Pancreas (tissue), 10 donors: ENCODE results near the gene PURA. TPM values are rescaled to one million over a fixed set of nuclear protein-coding genes. Genes with fewer than 3 reads are reported as not detected.

ENCODE experiments used
- ATAC-seq, 4 donors: fragments of 200-7000 bp; cut with Tn5 transposase; one replicate each; pipeline versions ENCODE4 v1.8.0 to v1.9.1; 2020; ENCODE audit warnings: mild to moderate bottlenecking in 4 of 4, moderate library complexity in 4 of 4
- DNase-seq, 6 donors: peaks; one replicate each; pipeline ENCODE4 v3.0.0-alpha.2; 2020
- FAIRE-seq: peaks from 2 replicates; lab custom pipeline; 2012; peaks lifted over from hg19 to GRCh38; lab: Jason Lieb, UNC
- H3K27ac ChIP-seq, 4 donors: fragments of 200-600 bp; sonication (generic); 1 replicate in 3 of 4; 2 replicates in 1 of 4; pipeline versions ENCODE4 v1.5.0 to v1.8.0; 2020
- H3K27me3 ChIP-seq, 4 donors: fragments of 200-600 bp; one replicate each; pipeline ENCODE4 v1.8.0; 2021
- H3K36me3 ChIP-seq, 3 donors: fragments of 200-600 bp; sonication (generic) in 1 of 3; one replicate each; pipeline versions ENCODE4 v1.5.0 to v1.8.0; 2020 to 2021
- H3K4me1 ChIP-seq, 3 donors: fragments of 200-600 bp; one replicate each; pipeline ENCODE4 v1.8.0; 2021
- H3K4me3 ChIP-seq, 4 donors: fragments of 200-600 bp; sonication (generic) in 2 of 4; one replicate each; pipeline versions ENCODE4 v1.5.0 to v1.8.0; 2020 to 2021
- H3K9me3 ChIP-seq, 4 donors: fragments of 200-600 bp; one replicate each; pipeline ENCODE4 v1.8.0; 2021
- CTCF ChIP-seq, 4 donors: fragments of 200-600 bp; sonication (generic) in 3 of 4; IDR thresholded peaks; one replicate each; pipeline versions ENCODE4 v1.5.0 to v1.8.0; 2021; ENCODE audit warnings: antibody characterized with exemption in 4 of 4
- WGBS, 2 donors: extraction: QIAGEN DNeasy Blood & Tissue Kit; methylation state at CpG; one replicate each; pipeline ENCODE4 v1.1.7; 2013; 5-methylcytosine and 5-hydroxymethylcytosine counted together
- intact Hi-C, 3 donors: fragments of 100-400 bp; cut with DNase I; formaldehyde crosslinking; loops; one replicate each; pipeline versions ENCODE4 v1.11.1 to v1.14.2; 2022
- polyA plus RNA-seq, 2 donors: library from polyadenylated mRNA; stranded (reverse); fragments of 200-250 nt; gene quantifications; one replicate each; pipeline ENCODE4 v1.2.3, GENCODE V29; 2013
- total RNA-seq, 6 donors: library from RNA; stranded (reverse); fragmentation: NEBNext Ultra II Directional in 4 of 6; extraction: Animal tissue kit (Norgen Biotek cat#: 25700) in 4 of 6; gene quantifications; one replicate each; pipeline versions ENCODE4 v1.2.1 to v1.2.4, GENCODE V29; 2021 to 2023
- donor health status: healthy with polysubstance abuse.
- donor health status: DM: no; HTN: no; CAD: no; lungs with moderate emphysema.
- donor health status: DM: no; HTN: no; CAD: no.
- donor health status: control.
- donor health status: control.
- donor health status: Bipolar disorder and iron deficiency.
- donor health status: DM: yes; HTN: yes; CAD: no.
- donor health status: DM: no; HTN: no; CAD: no.
- donor health status: DM: no; HTN: no; CAD: no.
- donor health status: DM: yes; HTN: yes; CAD: no.

Gene PURA
- total and polyA plus RNA-seq, 8 donors = 3.2 to 17.2 (median 9.3) TPM

GRCh38 chr5:140135127-140135526 lies 21.2 kb downstream of the PURA start:
- no peak for ATAC-seq
- Histone ChIP-seq H3K36me3 (no peaks in the 10 kb centered on the region), H3K4me1 (peaks cover 0 to 9% (median 0%) of the 10 kb centered on the region in 3 donors), H3K27ac (no peak overlapping the region), H3K4me3 (no peak overlapping the region), H3K9me3 (no peaks in the 10 kb centered on the region), H3K27me3 (no peaks in the 10 kb centered on the region)
- no peak for DNase-seq
- intact Hi-C loops = no loop called here
- TF ChIP-seq CTCF (IDR thresholded peaks at IDR 0.05) = no peak
- FAIRE-seq = no peak

GRCh38 chr5:140136624-140137023 lies 22.7 kb downstream of the PURA start:
- DNase-seq = no peak
- no peak for FAIRE-seq
- intact Hi-C loops = no loop called here
- Histone ChIP-seq H3K4me1 (peaks cover 0 to 9% (median 0%) of the 10 kb centered on the region in 3 donors), H3K27ac (no peak overlapping the region), H3K4me3 (no peak overlapping the region), H3K27me3 (no peaks in the 10 kb centered on the region), H3K9me3 (no peaks in the 10 kb centered on the region), H3K36me3 (no peaks in the 10 kb centered on the region)
- no peak for TF ChIP-seq CTCF (IDR thresholded peaks at IDR 0.05)
- no peak for ATAC-seq
- 93 to 100% methylated on average over 1 of the region's 1 CpG for WGBS, 2 donors

GRCh38 chr5:140140435-140140834 lies 26.5 kb downstream of the PURA start:
- Histone ChIP-seq H3K4me3 (no peak overlapping the region), H3K27ac (no peak overlapping the region), H3K9me3 (no peaks in the 10 kb centered on the region), H3K36me3 (no peaks in the 10 kb centered on the region), H3K27me3 (no peaks in the 10 kb centered on the region), H3K4me1 (peaks cover 0 to 1% (median under 1%) of the 10 kb centered on the region in 3 donors)
- TF ChIP-seq CTCF (IDR thresholded peaks at IDR 0.05) = no peak
- no peak for FAIRE-seq
- peak in 1 of 4 donors; percentile 16 for ATAC-seq
- 83 to 87% methylated on average over 3 of the region's 3 CpGs for WGBS, 2 donors
- DNase-seq = no peak
- intact Hi-C loops = no loop called here

- Histone ChIP-seq H3K27ac (no peak overlapping the region), H3K9me3 (no peaks in the 10 kb centered on the region), H3K4me3 (no peak overlapping the region), H3K27me3 (no peaks in the 10 kb centered on the region), H3K4me1 (peaks cover 1 to 7% (median 6%) of the 10 kb centered on the region in 3 donors), H3K36me3 (no peaks in the 10 kb centered on the region)
- no peak for ATAC-seq
- TF ChIP-seq CTCF (IDR thresholded peaks at IDR 0.05) = no peak
- intact Hi-C loops = no loop called here
- FAIRE-seq = no peak
- DNase-seq = no peak
These were observed 27.3 kb downstream of the PURA start for GRCh38 chr5:140141241-140141640.

- H3K36me3 ChIP-seq = no peaks in the 10 kb centered on the region
- H3K9me3 ChIP-seq = no peaks in the 10 kb centered on the region
- H3K27ac ChIP-seq = no peak overlapping the region
- FAIRE-seq (no peak), DNase-seq (no peak), ATAC-seq (no peak)
- H3K27me3 ChIP-seq = no peaks in the 10 kb centered on the region
- no peak for TF ChIP-seq CTCF (IDR thresholded peaks at IDR 0.05)
- 79 to 86% methylated on average over 5 of the region's 5 CpGs for WGBS, 2 donors
- peaks cover 3 to 10% (median 8%) of the 10 kb centered on the region in 3 donors for H3K4me1 ChIP-seq
- no peak overlapping the region for H3K4me3 ChIP-seq
- intact Hi-C loops = no loop called here
These were observed 28.3 kb downstream of the PURA start for GRCh38 chr5:140142246-140142645.
